Adipocyte (in vitro differentiated cells): ENCODE measurements around the gene AGBL1.

Experiments
- DNase-seq: peaks from one replicate; pipeline ENCODE4 v3.0.0-alpha.2; 2015; ENCODE audit warnings: low read depth
- H3K27me3 ChIP-seq: replicated peaks from 2 replicates; pipeline ENCODE4 v1.7.0; 2013; ENCODE audit warnings: mild to moderate bottlenecking, low read length, moderate library complexity; ENCODE audit not compliant: control insufficient read depth, insufficient read depth
- H3K36me3 ChIP-seq: 2 replicates; pipeline ENCODE4 v1.7.0; 2013; ENCODE audit warnings: low read length, mild to moderate bottlenecking, moderate library complexity; ENCODE audit not compliant: control insufficient read depth, insufficient read depth, severe bottlenecking
- H3K4me1 ChIP-seq: 2 replicates; pipeline ENCODE4 v1.7.0; 2013; ENCODE audit warnings: mild to moderate bottlenecking, low read length, moderate library complexity; ENCODE audit not compliant: control insufficient read depth, insufficient read depth
- H3K4me3 ChIP-seq: 2 replicates; pipeline ENCODE4 v1.7.0; 2013; ENCODE audit warnings: mild to moderate bottlenecking, low read length, moderate library complexity
- H3K9ac ChIP-seq: 2 replicates; pipeline ENCODE4 v1.7.0; 2013; ENCODE audit warnings: mild to moderate bottlenecking, low read length, moderate library complexity
- H3K9me3 ChIP-seq: 2 replicates; pipeline ENCODE4 v1.7.0; 2013; ENCODE audit warnings: mild to moderate bottlenecking, low read length, moderate library complexity; ENCODE audit not compliant: control insufficient read depth

Gene AGBL1

DNA sequence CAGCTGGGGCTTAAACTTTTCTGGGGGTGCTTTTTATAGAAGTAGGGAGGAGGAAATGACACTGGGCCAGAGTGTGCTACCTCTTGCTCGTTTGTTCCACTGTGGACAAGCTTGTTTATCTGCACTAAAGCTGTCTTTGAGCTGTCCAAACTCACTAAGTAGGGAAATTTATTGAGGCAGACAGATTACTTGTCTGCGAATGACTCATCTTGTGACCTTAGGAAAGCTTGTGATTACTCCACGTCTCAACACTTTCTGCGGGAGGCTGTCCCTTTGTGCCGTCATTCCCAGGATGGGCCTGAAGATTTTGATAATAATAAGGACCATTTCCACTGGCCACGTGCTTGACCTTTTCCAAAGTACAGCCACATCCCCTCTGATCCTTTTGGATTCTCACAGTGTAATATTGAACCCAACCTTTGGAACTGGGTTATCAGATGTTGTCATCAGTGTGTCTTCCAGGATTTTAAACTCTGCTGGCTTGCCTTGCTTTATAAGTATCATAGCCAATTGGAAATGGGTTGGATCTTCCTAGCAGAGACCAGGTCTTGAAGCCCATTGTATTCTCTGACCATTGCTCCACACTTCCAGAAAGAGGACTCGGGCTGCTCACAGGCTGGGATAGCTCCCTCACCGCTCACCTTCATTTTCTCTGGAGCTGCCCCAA, 84.7 kb downstream of the AGBL1 start:
- H3K36me3 ChIP-seq = no peaks in the 10 kb centered on the region
- H3K27me3 ChIP-seq = peaks cover 6% of the 10 kb centered on the region
- no peak overlapping the region for H3K9ac ChIP-seq
- DNase-seq = no peak
- H3K4me3 ChIP-seq = peak overlapping the region; percentile 21
- no peaks in the 10 kb centered on the region for H3K9me3 ChIP-seq
- peaks cover 29% of the 10 kb centered on the region for H3K4me1 ChIP-seq

DNA sequence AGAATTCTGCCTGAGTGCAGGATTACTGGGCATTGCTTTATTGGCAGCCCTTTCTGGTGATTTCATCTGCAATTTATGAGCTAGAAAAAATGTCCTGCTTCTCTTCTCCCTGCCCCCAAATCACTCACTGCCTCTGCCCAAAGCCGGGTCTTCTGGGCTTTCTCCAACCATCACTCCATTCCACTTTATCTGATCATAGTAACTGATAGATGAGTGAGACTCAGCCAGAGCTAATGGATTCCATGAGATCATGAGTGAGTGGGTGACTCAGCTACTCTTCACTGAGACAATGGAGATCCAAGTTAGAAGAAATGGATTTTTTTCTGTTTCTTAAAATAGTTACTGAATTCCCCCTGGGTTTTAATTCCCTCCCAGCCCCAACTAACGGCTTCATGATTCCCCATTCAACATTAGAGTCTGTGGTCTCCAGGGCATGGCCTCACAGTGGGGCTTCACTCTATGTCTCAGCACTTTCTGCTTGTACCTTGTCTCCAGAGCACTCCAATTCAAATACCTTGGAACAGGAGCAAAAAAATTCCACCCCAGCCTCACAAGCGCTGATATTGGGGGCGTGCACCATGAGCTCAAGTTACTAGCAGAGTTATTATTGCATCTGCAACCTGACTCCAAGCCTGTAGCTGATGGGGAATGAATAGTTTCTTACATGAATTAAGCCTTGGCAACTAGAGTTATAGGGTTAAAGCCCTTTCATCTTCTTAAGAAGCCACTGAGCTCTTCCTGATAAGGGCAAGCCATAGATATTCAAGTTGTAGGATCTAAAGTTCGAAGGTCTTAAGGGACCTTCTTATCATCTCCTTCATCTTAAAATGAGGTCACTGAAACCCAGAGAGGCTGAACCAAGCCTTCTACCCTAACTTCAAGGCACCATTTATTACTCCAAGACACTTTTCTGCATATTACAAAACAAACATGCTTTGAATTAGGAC, 85.9 kb downstream of the AGBL1 start:
- DNase-seq = no peak
- H3K4me3 ChIP-seq = no peak overlapping the region

DNA sequence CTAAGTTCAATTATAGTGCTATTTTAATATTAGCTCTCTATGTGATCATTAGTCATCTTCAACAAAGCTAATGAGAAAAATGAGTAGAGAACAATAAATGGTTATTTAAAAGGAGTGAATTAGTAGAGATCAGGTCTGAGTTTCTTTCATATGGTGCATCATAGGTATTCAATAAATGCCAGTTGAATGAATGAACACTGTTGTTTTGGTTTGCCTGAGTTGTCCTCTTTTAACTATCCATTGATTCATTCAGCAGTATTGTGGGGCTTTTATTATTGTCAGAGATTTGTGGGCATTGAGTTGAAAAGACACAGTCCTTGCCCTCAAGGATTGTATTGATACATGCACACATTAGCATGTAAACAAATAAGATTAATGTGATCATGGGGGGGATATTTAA, 88.2 kb downstream of the AGBL1 start:
- Histone ChIP-seq H3K27me3 (no peaks in the 10 kb centered on the region), H3K9ac (no peak overlapping the region), H3K4me1 (peaks cover 29% of the 10 kb centered on the region), H3K4me3 (no peak overlapping the region), H3K9me3 (no peaks in the 10 kb centered on the region), H3K36me3 (no peaks in the 10 kb centered on the region)
- DNase-seq = no peak

More for the DNA sequence above, 85.9 kb downstream of the AGBL1 start:
- H3K36me3 ChIP-seq = no peaks in the 10 kb centered on the region
- H3K9ac ChIP-seq = no peak overlapping the region
- no peaks in the 10 kb centered on the region for H3K9me3 ChIP-seq
- peaks cover 29% of the 10 kb centered on the region for H3K4me1 ChIP-seq
- H3K27me3 ChIP-seq = peaks cover 4% of the 10 kb centered on the region

DNA sequence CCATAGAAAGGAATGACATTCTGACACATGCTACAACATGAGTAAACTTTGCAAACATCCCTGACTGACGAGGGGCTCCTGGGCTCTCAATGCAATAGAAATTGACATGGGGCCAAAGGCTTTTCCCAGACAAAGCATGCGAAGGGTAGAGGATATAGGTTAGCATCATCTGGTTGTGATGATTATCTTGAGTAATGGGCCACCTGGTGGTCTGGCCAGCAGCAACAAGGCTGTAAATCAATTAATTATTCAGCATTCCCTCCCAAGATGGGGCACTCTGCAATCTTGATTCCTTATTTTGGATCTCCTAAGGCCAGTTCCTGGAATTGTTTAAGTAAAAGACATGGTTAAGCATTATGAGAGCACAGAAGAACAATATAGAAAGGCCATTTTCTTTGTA, 99.2 kb downstream of the AGBL1 start:
- H3K9me3 ChIP-seq = peaks cover 9% of the 10 kb centered on the region
- no peaks in the 10 kb centered on the region for H3K27me3 ChIP-seq
- DNase-seq = no peak
- no peak overlapping the region for H3K4me3 ChIP-seq
- H3K36me3 ChIP-seq = no peaks in the 10 kb centered on the region
- H3K9ac ChIP-seq = no peak overlapping the region
- H3K4me1 ChIP-seq = peaks cover 9% of the 10 kb centered on the region

DNA sequence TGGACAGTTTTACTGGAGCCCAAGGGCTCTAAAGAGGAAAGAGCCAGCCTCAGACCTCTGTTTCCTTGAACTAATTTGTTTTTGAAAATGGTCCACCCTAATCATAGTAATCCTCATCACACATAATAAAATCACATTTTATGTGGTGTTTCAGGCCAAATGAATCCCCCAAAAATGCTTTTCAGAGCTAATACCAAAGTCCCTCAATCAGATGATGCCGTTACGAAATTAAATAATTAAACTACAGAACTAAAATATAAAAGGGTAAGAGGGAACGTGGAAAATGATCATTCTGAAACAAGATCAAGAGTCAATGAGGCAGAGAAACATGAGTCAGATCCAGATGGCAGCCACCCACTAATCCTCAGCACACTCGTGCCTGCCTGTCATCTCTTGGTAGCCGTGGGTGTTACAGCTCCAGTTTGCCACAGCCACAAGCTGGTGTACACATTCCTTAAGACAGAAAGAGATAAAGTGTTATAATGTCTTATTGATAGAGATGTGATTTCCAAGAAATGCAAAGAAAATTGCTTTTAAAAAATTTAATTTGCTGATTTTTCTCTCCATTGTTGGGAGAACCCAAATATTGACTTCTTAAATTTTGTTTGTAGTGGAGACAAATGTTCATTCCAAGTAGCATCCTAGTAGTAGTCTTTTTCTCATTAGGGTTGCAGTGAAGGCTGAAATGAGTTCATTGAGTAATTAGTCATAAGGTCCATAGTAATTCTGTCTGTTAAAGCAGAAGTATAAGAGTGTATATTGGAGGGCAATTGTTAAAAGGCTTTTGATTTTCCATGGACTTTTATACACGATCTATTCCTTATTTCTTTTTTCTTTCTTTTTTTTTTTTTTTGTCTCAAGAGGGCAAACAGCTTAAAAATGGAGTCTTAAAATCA, 104.2 kb downstream of the AGBL1 start:
- Histone ChIP-seq H3K36me3 (no peaks in the 10 kb centered on the region), H3K9me3 (no peaks in the 10 kb centered on the region), H3K4me3 (no peak overlapping the region), H3K4me1 (peaks cover 12% of the 10 kb centered on the region), H3K9ac (no peak overlapping the region), H3K27me3 (no peaks in the 10 kb centered on the region)
- DNase-seq = no peak

DNA sequence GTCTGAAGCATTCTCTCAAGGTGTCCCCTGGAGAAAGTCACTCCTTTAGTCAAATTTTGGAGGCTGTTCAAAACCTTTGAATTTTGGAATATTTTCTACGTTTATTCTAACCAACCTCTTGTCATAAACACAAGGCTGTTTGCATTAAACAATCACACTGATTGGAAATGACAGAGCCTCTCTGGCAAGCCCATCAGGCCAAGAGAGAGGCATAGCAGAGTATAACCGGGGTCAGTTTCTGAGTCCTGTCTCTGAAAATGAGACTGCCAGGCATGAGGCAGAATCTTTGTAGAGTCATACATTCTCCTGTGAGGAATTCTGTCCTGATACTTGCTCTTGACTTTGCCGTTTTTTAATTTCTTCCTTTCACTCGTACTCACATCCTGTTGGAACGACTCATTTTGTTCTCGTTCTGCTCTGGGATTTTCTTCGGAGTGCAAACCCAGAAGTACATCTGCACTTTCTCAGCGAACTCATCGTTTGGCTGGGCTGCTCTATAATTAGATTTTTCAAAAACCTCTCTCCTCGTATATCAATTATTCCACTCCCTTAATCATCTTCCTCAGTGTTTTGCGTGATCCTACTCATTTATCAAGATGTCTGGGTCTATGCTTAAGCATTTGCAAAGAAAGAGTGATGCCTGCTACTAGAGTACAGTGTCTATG, 114.2 kb downstream of the AGBL1 start:
- Histone ChIP-seq H3K4me3 (peak overlapping the region; percentile 66), H3K4me1 (peaks cover 8% of the 10 kb centered on the region), H3K9me3 (no peaks in the 10 kb centered on the region), H3K9ac (no peak overlapping the region), H3K27me3 (no peaks in the 10 kb centered on the region), H3K36me3 (no peaks in the 10 kb centered on the region)
- no peak for DNase-seq

DNA sequence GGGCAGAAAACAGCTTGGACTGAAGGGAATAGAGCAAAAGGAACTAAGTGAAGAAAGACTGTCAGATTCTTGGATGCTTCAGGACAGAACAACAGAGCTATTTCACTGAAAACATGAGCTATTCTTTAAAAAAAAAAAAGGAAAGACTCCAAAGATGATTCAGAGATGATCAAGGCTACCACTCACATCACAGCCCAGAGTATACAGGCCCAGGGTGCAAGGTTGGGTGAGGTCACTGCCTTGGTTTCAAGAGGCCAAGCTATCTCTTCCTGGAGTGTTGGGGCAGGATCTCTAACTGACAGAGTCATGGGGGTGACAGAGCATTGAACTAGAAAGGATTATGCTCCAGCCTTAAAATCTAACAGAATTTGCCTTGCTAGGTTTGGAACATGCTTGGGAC, 118.1 kb downstream of the AGBL1 start:
- H3K4me1 ChIP-seq = peaks cover 18% of the 10 kb centered on the region
- H3K9ac ChIP-seq = no peak overlapping the region
- no peaks in the 10 kb centered on the region for H3K9me3 ChIP-seq
- no peak for DNase-seq
- no peaks in the 10 kb centered on the region for H3K27me3 ChIP-seq
- no peak overlapping the region for H3K4me3 ChIP-seq
- H3K36me3 ChIP-seq = no peaks in the 10 kb centered on the region

DNA sequence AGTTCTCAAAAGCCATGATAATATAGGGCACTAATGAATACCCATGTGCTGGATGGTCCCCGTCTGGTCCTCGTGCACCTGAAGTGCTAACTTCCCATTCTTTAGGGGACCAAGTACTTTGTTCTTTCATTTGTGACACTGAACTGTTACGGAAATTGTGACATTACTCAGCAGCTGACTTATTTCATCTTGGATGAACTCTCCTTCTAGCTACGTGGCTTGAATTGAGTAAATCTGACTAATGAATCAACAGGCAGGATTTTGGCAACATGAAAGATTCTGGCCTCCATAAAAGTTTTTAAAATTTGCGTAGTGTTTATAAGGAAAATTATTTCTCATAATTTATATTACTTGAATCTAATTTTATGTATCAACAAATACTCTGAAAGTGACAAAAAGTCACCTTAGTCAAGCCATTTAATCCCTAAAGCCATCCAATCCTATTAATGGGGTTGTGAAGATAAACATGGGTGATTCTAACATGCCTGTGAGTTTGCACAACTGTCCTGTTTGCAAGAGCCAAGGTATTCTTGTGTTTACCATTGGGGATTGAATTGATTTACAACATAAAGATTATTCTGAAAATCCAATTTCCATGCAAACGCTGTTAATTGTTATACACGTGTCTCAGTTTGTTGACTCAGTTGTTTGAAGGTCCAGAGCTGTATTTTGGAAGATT, 119.9 kb downstream of the AGBL1 start:
- Histone ChIP-seq H3K4me1 (peaks cover 18% of the 10 kb centered on the region), H3K4me3 (no peak overlapping the region), H3K9ac (no peak overlapping the region), H3K36me3 (no peaks in the 10 kb centered on the region), H3K9me3 (no peaks in the 10 kb centered on the region), H3K27me3 (no peaks in the 10 kb centered on the region)
- DNase-seq = no peak

DNA sequence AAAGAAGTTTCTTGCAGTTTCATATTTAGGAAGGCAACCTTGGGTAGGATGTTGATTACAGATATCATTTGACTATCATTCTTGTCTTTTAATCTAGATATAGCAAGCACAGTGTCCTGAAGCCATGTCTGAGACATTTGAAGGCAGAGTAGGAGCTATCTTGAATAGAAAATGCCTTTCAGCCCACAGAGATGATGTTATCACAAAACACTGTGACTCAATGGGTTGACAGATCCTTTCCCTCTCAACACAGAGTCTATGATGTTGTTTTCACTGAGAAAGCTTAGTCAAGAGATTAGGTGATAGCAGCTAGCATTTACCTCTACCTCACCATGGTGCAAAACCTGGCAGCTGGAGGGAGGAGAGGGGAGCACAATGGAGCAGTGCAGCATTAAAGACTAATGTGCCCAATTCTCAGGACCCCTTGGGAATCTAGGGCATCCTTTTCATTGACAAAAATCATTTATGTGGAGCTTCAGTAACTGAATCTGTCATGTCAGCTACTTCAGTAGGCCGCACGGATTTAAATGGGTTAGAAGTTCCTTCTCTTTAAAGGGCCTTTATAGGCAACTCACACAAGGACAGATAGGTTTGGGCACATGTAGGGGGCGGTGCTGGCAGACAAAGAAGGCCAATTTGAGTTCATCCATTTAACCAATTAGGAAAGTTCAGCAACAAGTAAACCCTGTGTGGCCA, 121.8 kb downstream of the AGBL1 start:
- no peaks in the 10 kb centered on the region for H3K36me3 ChIP-seq
- no peak for DNase-seq

DNA sequence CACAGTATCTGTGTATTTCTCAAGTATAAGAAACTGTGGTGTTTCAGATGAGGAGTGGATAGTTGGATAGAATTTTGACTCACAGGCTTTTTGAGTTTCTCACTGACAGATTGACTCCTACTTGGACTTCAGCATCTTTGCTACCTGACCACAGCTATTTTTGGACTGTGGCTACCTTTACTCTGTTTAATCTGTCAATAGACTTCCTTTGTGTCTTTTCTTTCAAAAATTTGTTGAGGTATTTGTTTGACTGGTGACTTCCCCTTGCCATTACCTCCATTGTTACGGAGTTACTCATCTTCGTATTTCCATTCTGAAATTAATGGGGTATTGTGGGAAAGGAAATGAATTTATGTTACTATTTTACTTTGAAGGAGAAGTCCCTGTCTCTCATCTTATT, 123.8 kb downstream of the AGBL1 start:
- no peak overlapping the region for H3K9ac ChIP-seq
- H3K4me1 ChIP-seq = peaks cover 11% of the 10 kb centered on the region
- H3K36me3 ChIP-seq = no peaks in the 10 kb centered on the region
- H3K27me3 ChIP-seq = no peaks in the 10 kb centered on the region
- H3K9me3 ChIP-seq = no peaks in the 10 kb centered on the region
- no peak overlapping the region for H3K4me3 ChIP-seq
- no peak for DNase-seq

More for the DNA sequence above, 121.8 kb downstream of the AGBL1 start:
- peaks cover 18% of the 10 kb centered on the region for H3K4me1 ChIP-seq
- no peaks in the 10 kb centered on the region for H3K27me3 ChIP-seq
- H3K9me3 ChIP-seq = no peaks in the 10 kb centered on the region
- no peak overlapping the region for H3K9ac ChIP-seq
- no peak overlapping the region for H3K4me3 ChIP-seq
